Endothelial cell of umbilical vein (primary cell): ENCODE data around the gene SRSF2.

Experiments
- CTCF ChIP-seq, 2 donors: IDR thresholded peaks; 1 replicate in 1 of 2; 2 replicates in 1 of 2; pipeline ENCODE4 v1.5.1; 2011; ENCODE audit warnings: low read length in 2 of 2, mild to moderate bottlenecking in 2 of 2, moderate library complexity in 2 of 2, control low read depth in 1 of 2, inconsistent platforms in 1 of 2, low read depth in 1 of 2; ENCODE audit not compliant: insufficient read depth in 1 of 2; ENCODE audit errors: extremely low read depth in 1 of 2
- EZH2 ChIP-seq: IDR thresholded peaks from 2 replicates; pipeline ENCODE4 v1.6.1; 2012; ENCODE audit warnings: borderline replicate concordance, low read depth, mild to moderate bottlenecking, moderate library complexity, low read length, inconsistent platforms; ENCODE audit not compliant: severe bottlenecking
- FOS ChIP-seq: IDR thresholded peaks from 2 replicates; pipeline ENCODE4 v1.6.1; 2011; ENCODE audit warnings: mild to moderate bottlenecking, low read length, moderate library complexity, borderline replicate concordance; ENCODE audit not compliant: insufficient read depth
- JUN ChIP-seq: IDR thresholded peaks from 2 replicates; pipeline ENCODE4 v1.6.1; 2011; ENCODE audit warnings: borderline replicate concordance, low read depth; ENCODE audit not compliant: insufficient read length, insufficient read depth
- MAX ChIP-seq: IDR thresholded peaks from 2 replicates; pipeline ENCODE4 v1.6.1; 2011; ENCODE audit not compliant: insufficient read depth, insufficient read length
- POLR2A ChIP-seq: IDR thresholded peaks from 2 replicates; pipeline ENCODE4 v1.6.1; 2012; ENCODE audit warnings: low read depth, mild to moderate bottlenecking, control low read depth, low read length
- POLR2AphosphoS5 ChIP-seq: IDR thresholded peaks from 2 replicates; pipeline ENCODE4 v1.6.1; 2012; ENCODE audit warnings: low read depth, mild to moderate bottlenecking, control low read depth, low read length, moderate library complexity; ENCODE audit not compliant: insufficient read depth

- TF ChIP-seq CTCF (IDR thresholded peaks at IDR 0.05; ENCODE audit: extremely low read depth in 1 of 2, insufficient read depth in 1 of 2, low read depth in 1 of 2, low read length in 2 of 2), result no peak
- no peak for TF ChIP-seq POLR2AphosphoS5
- TF ChIP-seq MAX, result no peak
- no peak for TF ChIP-seq EZH2
- TF ChIP-seq POLR2A, result no peak
- no peak for TF ChIP-seq FOS
- TF ChIP-seq JUN, result no peak
Measured at GRCh38 chr17:76775021-76775600, 38.0 kb upstream of the SRSF2 start.
